H1 (cell line): ENCODE results near the gene DPYSL4. TPM values are rescaled to one million over a fixed set of nuclear protein-coding genes. Genes with fewer than 3 reads are reported as not detected.

Source experiments
- CTCF ChIA-PET: fragments of 300-600 bp; sonication (Branson Sonifier 250); formaldehyde crosslinking; loops from one replicate; lab custom pipeline; 2021; ENCODE audit not compliant: partially characterized antibody; lab: Charles Lee
- POLR2A ChIA-PET: fragments of 300-600 bp; sonication (Branson Sonifier 250); formaldehyde crosslinking; loops from one replicate; lab custom pipeline; 2021; ENCODE audit warnings: inconsistent platforms; ENCODE audit not compliant: partially characterized antibody; lab: Charles Lee
- DNase-seq, 2 experiments: peaks; one replicate each; pipeline versions ENCODE4 v3.0.0 to v3.0.0-alpha.2; 2010 to 2022; ENCODE audit warnings: low spot score in 2 of 2, low read depth in 1 of 2, mixed read lengths in 1 of 2
- FAIRE-seq: peaks from 2 replicates; lab custom pipeline; 2011; peaks lifted over from hg19 to GRCh38; lab: Jason Lieb, UNC
- H2AFZ ChIP-seq: 2 replicates; pipeline ENCODE4 v1.8.1; 2012; ENCODE audit warnings: low read length, inconsistent platforms
- H2AK5ac ChIP-seq: 2 replicates; pipeline ENCODE4 v1.6.1; 2013; ENCODE audit warnings: low read depth, low read length
- H2BK120ac ChIP-seq: replicated peaks from 2 replicates; pipeline ENCODE3; 2013; ENCODE audit warnings: low read depth, low read length, inconsistent platforms
- H2BK12ac ChIP-seq: 2 replicates; pipeline ENCODE4 v1.6.1; 2013; ENCODE audit warnings: low read depth, low read length
- H2BK15ac ChIP-seq: 2 replicates; pipeline ENCODE4 v1.6.1; 2013; ENCODE audit warnings: low read length
- H2BK20ac ChIP-seq: 2 replicates; pipeline ENCODE4 v1.6.1; 2013; ENCODE audit warnings: low read length
- H2BK5ac ChIP-seq: 2 replicates; pipeline ENCODE4 v1.6.1; 2013; ENCODE audit warnings: low read depth, low read length
- H3K14ac ChIP-seq: 2 replicates; pipeline ENCODE4 v1.6.1; 2013; ENCODE audit warnings: inconsistent platforms; ENCODE audit not compliant: insufficient read length
- H3K18ac ChIP-seq: 2 replicates; pipeline ENCODE4 v1.6.1; 2013; ENCODE audit warnings: low read length; ENCODE audit errors: extremely low read depth
- H3K23ac ChIP-seq: 2 replicates; pipeline ENCODE4 v1.6.1; 2013; ENCODE audit warnings: inconsistent platforms; ENCODE audit not compliant: insufficient read length
- H3K23me2 ChIP-seq: 2 replicates; pipeline ENCODE4 v1.6.1; 2013; ENCODE audit warnings: low read depth, low read length
- H3K27ac ChIP-seq: 2 replicates; pipeline ENCODE4 v1.6.1; 2011; ENCODE audit warnings: low read depth, low read length, inconsistent platforms
- H3K27me3 ChIP-seq, 4 experiments: replicated peaks in 1 of 4; 1 replicate in 1 of 4; 2 replicates in 3 of 4; pipeline versions ENCODE4 v1.6.1 to v1.8.1; 2011 to 2013; ENCODE audit warnings: low read length in 3 of 4, mild to moderate bottlenecking in 3 of 4, inconsistent platforms in 2 of 4, mixed read lengths in 2 of 4, moderate library complexity in 1 of 4; ENCODE audit not compliant: control insufficient read depth in 3 of 4, insufficient read depth in 3 of 4; ENCODE audit errors: extremely low read depth in 1 of 4
- H3K36me3 ChIP-seq, 4 experiments: 2 replicates each; pipeline versions ENCODE4 v1.6.1 to v1.8.1; 2011 to 2013; ENCODE audit warnings: mild to moderate bottlenecking in 4 of 4, low read length in 3 of 4, moderate library complexity in 2 of 4, control low read depth in 1 of 4, inconsistent platforms in 1 of 4; ENCODE audit not compliant: insufficient read depth in 4 of 4, control insufficient read depth in 2 of 4
- H3K4ac ChIP-seq: replicated peaks from 2 replicates; pipeline ENCODE3; 2013; ENCODE audit warnings: low read length, low read depth, mixed read lengths, inconsistent platforms; ENCODE audit not compliant: insufficient read length
- H3K4me1 ChIP-seq, 4 experiments: replicated peaks in 1 of 4; 1 replicate in 1 of 4; 2 replicates in 3 of 4; pipeline versions ENCODE4 v1.6.1 to v1.8.1; 2011 to 2013; ENCODE audit warnings: low read length in 3 of 4, inconsistent platforms in 2 of 4, mixed read lengths in 1 of 4; ENCODE audit not compliant: insufficient read depth in 4 of 4, control insufficient read depth in 3 of 4
- H3K4me2 ChIP-seq, 2 experiments: 2 replicates each; pipeline versions ENCODE4 v1.6.1 to v1.8.1; 2011 to 2013; ENCODE audit warnings: low read depth in 2 of 2, low read length in 2 of 2, control low read depth in 1 of 2, inconsistent platforms in 1 of 2, mild to moderate bottlenecking in 1 of 2; ENCODE audit not compliant: insufficient read depth in 1 of 2
- H3K4me3 ChIP-seq, 4 experiments: fragments of 200-600, 300-600 bp in 1 of 4; sonication (generic), shearing (Covaris generic), sonication (Bioruptor Twin) in 1 of 4; 2 replicates each; pipeline versions ENCODE4 v1.5.1 to v1.8.1; 2011 to 2016; ENCODE audit warnings: low read length in 4 of 4, low read depth in 3 of 4, control low read depth in 2 of 4, inconsistent platforms in 2 of 4, mild to moderate bottlenecking in 2 of 4, mixed read lengths in 1 of 4, moderate library complexity in 1 of 4; ENCODE audit not compliant: insufficient read depth in 2 of 4; ENCODE audit errors: extremely low read depth in 1 of 4
- H3K56ac ChIP-seq: replicated peaks from 2 replicates; pipeline ENCODE3; 2013; ENCODE audit warnings: low read depth, mild to moderate bottlenecking, mixed read lengths, low read length, inconsistent platforms; ENCODE audit not compliant: insufficient read length
- H3K79me1 ChIP-seq: 2 replicates; pipeline ENCODE4 v1.6.1; 2013; ENCODE audit warnings: low read depth, low read length, control low read depth
- H3K79me2 ChIP-seq, 2 experiments: 2 replicates each; pipeline versions ENCODE4 v1.6.1 to v1.8.1; 2012 to 2013; ENCODE audit warnings: low read length in 2 of 2, mild to moderate bottlenecking in 2 of 2, inconsistent platforms in 1 of 2; ENCODE audit not compliant: insufficient read depth in 2 of 2, control insufficient read depth in 1 of 2
- H3K9ac ChIP-seq, 4 experiments: replicated peaks in 1 of 4; 1 replicate in 1 of 4; 2 replicates in 3 of 4; pipeline versions ENCODE4 v1.6.1 to v1.8.1; 2011 to 2013; ENCODE audit warnings: low read depth in 3 of 4, low read length in 3 of 4, control low read depth in 2 of 4, mild to moderate bottlenecking in 2 of 4, moderate library complexity in 2 of 4, inconsistent platforms in 1 of 4; ENCODE audit errors: extremely low read depth in 1 of 4
- H3K9me3 ChIP-seq, 2 experiments: 2 replicates each; pipeline versions ENCODE4 v1.6.1 to v1.8.1; 2012 to 2013; ENCODE audit warnings: mild to moderate bottlenecking in 2 of 2, moderate library complexity in 2 of 2, control low read depth in 1 of 2, inconsistent platforms in 1 of 2, low read depth in 1 of 2, low read length in 1 of 2, mixed read lengths in 1 of 2; ENCODE audit not compliant: insufficient read depth in 2 of 2
- H4K20me1 ChIP-seq, 2 experiments: replicated peaks in 1 of 2; 2 replicates each; pipeline versions ENCODE3 to v1.8.1; 2011 to 2013; ENCODE audit warnings: inconsistent platforms in 2 of 2, low read length in 2 of 2, mild to moderate bottlenecking in 1 of 2; ENCODE audit not compliant: insufficient read depth in 2 of 2, control insufficient read depth in 1 of 2
- H4K5ac ChIP-seq: 2 replicates; pipeline ENCODE4 v1.6.1; 2013; ENCODE audit warnings: low read length, low read depth, mixed read lengths, inconsistent platforms; ENCODE audit not compliant: insufficient read length
- H4K8ac ChIP-seq: 2 replicates; pipeline ENCODE4 v1.8.0; 2013; ENCODE audit warnings: mild to moderate bottlenecking, moderate library complexity, low read length, inconsistent platforms; ENCODE audit not compliant: insufficient read depth; ENCODE audit errors: extremely low read depth
- H4K91ac ChIP-seq: replicated peaks from 2 replicates; pipeline ENCODE3; 2013; ENCODE audit warnings: low read length, mixed read lengths, inconsistent platforms; ENCODE audit not compliant: insufficient read length
- RAD21 ChIP-seq, 2 experiments: IDR thresholded peaks in 1 of 2; conservative IDR thresholded peaks in 1 of 2; 2 replicates each; pipeline ENCODE4 v1.6.1; 2011; ENCODE audit warnings: low read depth in 2 of 2, low read length in 2 of 2, improper control_type of control experiment in 1 of 2, inconsistent platforms in 1 of 2, mild to moderate bottlenecking in 1 of 2, moderate library complexity in 1 of 2
- SIRT6 ChIP-seq: IDR thresholded peaks from one replicate; pipeline ENCODE4 v1.7.1; 2012; ENCODE audit warnings: low read length, inconsistent platforms
- WGBS, 2 experiments: shearing (Covaris generic) in 1 of 2; methylation state at CpG; one replicate each; pipeline versions ENCODE4 v1.1.6 to v1.1.7; 2013 to 2015; ENCODE audit warnings: low lambda C conversion rate in 2 of 2, mixed read lengths in 2 of 2, inconsistent platforms in 1 of 2, low coverage in 1 of 2, missing lambda C conversion rate in 1 of 2; ENCODE audit not compliant: insufficient replicate concordance in 2 of 2, insufficient coverage in 1 of 2, insufficient read length in 1 of 2; ENCODE audit errors: extremely low coverage in 1 of 2, missing lambda C conversion rate in 1 of 2; 5-methylcytosine and 5-hydroxymethylcytosine counted together
- polyA plus RNA-seq, 7 experiments: library from polyadenylated mRNA; depleted of rRNA in 3 of 7; stranded (reverse) in 5 of 7; unstranded in 2 of 7; fragments of >200 nt in 5 of 7; fragments of 200-250 nt in 2 of 7; gene quantifications; 1 replicate in 5 of 7; 2 replicates in 1 of 7; 4 replicates in 1 of 7; pipeline versions ENCODE4 v1.2.1 to v1.2.3, GENCODE V29; 2011 to 2013; ENCODE audit warnings: missing spikeins in 2 of 7, mixed read lengths in 2 of 7
- total RNA-seq: library from RNA; stranded (reverse); fragmentation: NEBNext Ultra II Directional; extraction: Animal tissue kit (Norgen Biotek cat#: 25700); gene quantifications from 2 replicates; pipeline ENCODE4 v1.2.1, GENCODE V29; 2021

Gene DPYSL4
- total and polyA plus RNA-seq, 2 of the 8 experiments (the other 6 are each of a cell fraction or from before 2014, with no cell fraction given), result 12.9 to 15.2 TPM

GRCh38 chr10:132151951-132152505 lies 34.7 kb upstream of the DPYSL4 start:
- no peak overlapping the region for H3K4ac ChIP-seq
- H3K23ac ChIP-seq, result no peak overlapping the region
- H4K5ac ChIP-seq, result no peak overlapping the region
- no peak for DNase-seq
- no peak overlapping the region for H3K14ac ChIP-seq
- TF ChIP-seq SIRT6 (no peak), RAD21 (IDR thresholded peaks at IDR 0.05 in 1 of 2, conservative IDR thresholded peaks at IDR 0.05 in 1 of 2; ENCODE audit: low read depth in 2 of 2, low read length in 2 of 2) (no peak)
- no peak overlapping the region for H4K91ac ChIP-seq
- H3K79me2 ChIP-seq, result no peaks in the 10 kb centered on the region
- peaks cover 15% of the 10 kb centered on the region for H3K23me2 ChIP-seq
- H2AK5ac ChIP-seq, result no peak overlapping the region
- no peaks in the 10 kb centered on the region; a peak in 1 of 8 replicates for H3K36me3 ChIP-seq
- no peak overlapping the region for H2BK12ac ChIP-seq
- H3K79me1 ChIP-seq, result no peaks in the 10 kb centered on the region; the same call in 1 of the 2 replicates
- H3K4me3 ChIP-seq, result no peak overlapping the region
- H3K9ac ChIP-seq, result no peak overlapping the region
- CTCF ChIA-PET, result interaction anchor here (1.0 to 3.5 kb wide), 5 partner anchors 9 to 71 kb away, joined by 3 to 14 read pairs (median 4); no protein-coding TSS in a partner anchor
- no peak overlapping the region for H2AFZ ChIP-seq
- no peak overlapping the region for H4K8ac ChIP-seq
- no peak overlapping the region for H3K18ac ChIP-seq
- H3K27me3 ChIP-seq, result no peaks in the 10 kb centered on the region
- POLR2A ChIA-PET, result interaction anchor here (1.6 kb wide), 1 partner anchor 9 kb away, joined by 6 read pairs; no protein-coding TSS in a partner anchor
- no peak for FAIRE-seq
- H3K4me2 ChIP-seq, result no peak overlapping the region
- no peak overlapping the region for H2BK120ac ChIP-seq
- no peaks in the 10 kb centered on the region; a peak in 1 of 7 replicates for H3K4me1 ChIP-seq
- H3K9me3 ChIP-seq, result no peaks in the 10 kb centered on the region; a peak in 1 of 4 replicates
- H2BK20ac ChIP-seq, result no peak overlapping the region
- H4K20me1 ChIP-seq, result peaks cover 0 to 2% of the 10 kb centered on the region in 2 experiments
- 80% methylated on average over 3 of the region's 3 CpGs; no CpG with 5 or more reads in 1 of the 2 experiments for WGBS, 2 experiments
- H2BK5ac ChIP-seq, result no peak overlapping the region
- H3K27ac ChIP-seq, result no peak overlapping the region
- H2BK15ac ChIP-seq, result no peak overlapping the region
- H3K56ac ChIP-seq, result no peak overlapping the region
